Esophagus squamous epithelium (tissue), 5 donors: ENCODE measurements around the gene SLC6A2. TPM values are rescaled to one million over a fixed set of nuclear protein-coding genes. Genes with fewer than 3 reads are reported as not detected.

Experiments
- DNase-seq: peaks from one replicate; lab custom pipeline; 2025; lab: John Stamatoyannopoulos, UW
- H3K27ac ChIP-seq, 4 donors: fragments of 200-600 bp; sonication (generic); one replicate each; pipeline ENCODE4 v1.5.1; 2016 to 2019; ENCODE audit warnings: mild to moderate bottlenecking in 1 of 4
- H3K27me3 ChIP-seq, 4 donors: fragments of 200-600 bp; sonication (generic); 1 replicate in 3 of 4; 2 replicates in 1 of 4; pipeline versions ENCODE4 v1.5.1 to v1.6.0; 2017 to 2021; ENCODE audit warnings: antibody characterized with exemption in 1 of 4
- H3K36me3 ChIP-seq, 3 donors: fragments of 200-600 bp; sonication (generic); one replicate each; pipeline ENCODE4 v1.5.1; 2016 to 2019
- H3K4me1 ChIP-seq, 3 donors: fragments of 200-600 bp; sonication (generic); one replicate each; pipeline ENCODE4 v1.5.1; 2017 to 2019
- H3K4me3 ChIP-seq, 4 donors: fragments of 200-600 bp; sonication (generic); 1 replicate in 3 of 4; 2 replicates in 1 of 4; pipeline ENCODE4 v1.5.1; 2016 to 2019; ENCODE audit warnings: mild to moderate bottlenecking in 2 of 4, moderate library complexity in 1 of 4
- H3K9me3 ChIP-seq, 3 donors: fragments of 200-600 bp; sonication (generic); one replicate each; pipeline ENCODE4 v1.5.1; 2016 to 2019
- CTCF ChIP-seq, 6 experiments: fragments of 450-650 bp in 4 of 6; fragments of 200-600 bp in 2 of 6; sonication (generic) in 2 of 6; IDR thresholded peaks; one replicate each; pipeline ENCODE4 v1.5.1; 2016 to 2019; ENCODE audit warnings: antibody characterized with exemption in 6 of 6, mild to moderate bottlenecking in 4 of 6, moderate library complexity in 4 of 6
- POLR2A ChIP-seq, 4 donors: fragments of 450-650 bp; IDR thresholded peaks; one replicate each; pipeline ENCODE4 v1.6.1; 2017; ENCODE audit warnings: antibody characterized with exemption in 4 of 4, mild to moderate bottlenecking in 4 of 4, moderate library complexity in 3 of 4
- WGBS, 2 donors: methylation state at CpG; one replicate each; pipeline ENCODE4 v1.1.5; 2018; 5-methylcytosine and 5-hydroxymethylcytosine counted together
- intact Hi-C: fragments of 100-400 bp; cut with DNase I; formaldehyde crosslinking; loops from one replicate; pipeline ENCODE4 v1.15.0; 2022
- total RNA-seq, 4 donors: library from RNA; depleted of rRNA; stranded (reverse); fragments of >200 nt; gene quantifications; one replicate each; pipeline ENCODE4 v1.1.0, GENCODE V29; 2016
- donor health status: DM: yes; HTN: yes; CAD: no.

Gene SLC6A2
- total RNA-seq, 4 donors from 2014 or later = 0.18 to 0.76 TPM; not detected in 2

- Histone ChIP-seq H3K27ac (no peak overlapping the region), H3K4me3 (no peak overlapping the region), H3K9me3 (no peaks in the 10 kb centered on the region), H3K4me1 (no peaks in the 10 kb centered on the region), H3K36me3 (no peaks in the 10 kb centered on the region), H3K27me3 (no peaks in the 10 kb centered on the region)
- WGBS, 2 donors = 73 to 90% methylated on average over 3 of the region's 3 CpGs
- no peak for DNase-seq
- TF ChIP-seq POLR2A (IDR thresholded peaks at IDR 0.05) = no peak
- intact Hi-C loops = no loop called here
Measured at GRCh38 chr16:55622272-55622671, 33.5 kb upstream of the SLC6A2 start.

GRCh38 chr16:55622930-55623561, 32.7 kb upstream of the SLC6A2 start:
- intact Hi-C loops = no loop called here
- no peak overlapping the region for H3K27ac ChIP-seq
- H3K4me1 ChIP-seq = no peaks in the 10 kb centered on the region

GRCh38 chr16:55623640-55624039, 32.1 kb upstream of the SLC6A2 start:
- intact Hi-C loops = no loop called here
- Histone ChIP-seq H3K4me3 (no peak overlapping the region), H3K36me3 (no peaks in the 10 kb centered on the region), H3K9me3 (no peaks in the 10 kb centered on the region), H3K27ac (no peak overlapping the region), H3K27me3 (no peaks in the 10 kb centered on the region), H3K4me1 (no peaks in the 10 kb centered on the region)
- no peak for TF ChIP-seq CTCF (IDR thresholded peaks at IDR 0.05)
- no peak for DNase-seq
- WGBS, 2 donors = 68 to 100% methylated on average over 2 of the region's 2 CpGs

More at GRCh38 chr16:55622930-55623561, 32.7 kb upstream of the SLC6A2 start:
- Histone ChIP-seq H3K4me3 (no peak overlapping the region), H3K36me3 (no peaks in the 10 kb centered on the region), H3K27me3 (no peaks in the 10 kb centered on the region), H3K9me3 (no peaks in the 10 kb centered on the region)
- WGBS, 2 donors = 34 to 52% methylated on average over 5 to 8 of the region's 8 CpGs
- DNase-seq = no peak
- TF ChIP-seq POLR2A (IDR thresholded peaks at IDR 0.05) (no peak), CTCF (IDR thresholded peaks at IDR 0.05) (peak in 3 of 6 experiments; percentile 15 to 38 (median 17))

- intact Hi-C loops = no loop called here
- Histone ChIP-seq H3K4me1 (no peaks in the 10 kb centered on the region), H3K27me3 (no peaks in the 10 kb centered on the region), H3K36me3 (no peaks in the 10 kb centered on the region), H3K27ac (no peak overlapping the region), H3K4me3 (no peak overlapping the region), H3K9me3 (no peaks in the 10 kb centered on the region)
- DNase-seq = no peak
- 87 to 97% methylated on average over 4 to 5 of the region's 5 CpGs for WGBS, 2 donors
- TF ChIP-seq CTCF (IDR thresholded peaks at IDR 0.05) = no peak
- TF ChIP-seq POLR2A (IDR thresholded peaks at IDR 0.05) = no peak
Measured at GRCh38 chr16:55624696-55625095, 31.1 kb upstream of the SLC6A2 start.

- H3K4me3 ChIP-seq = no peak overlapping the region
- no peaks in the 10 kb centered on the region for H3K4me1 ChIP-seq
- H3K27me3 ChIP-seq = no peaks in the 10 kb centered on the region
- DNase-seq = no peak
- no peaks in the 10 kb centered on the region for H3K36me3 ChIP-seq
- 75 to 92% methylated on average over 2 of the region's 3 CpGs for WGBS, 2 donors
- intact Hi-C loops = no loop called here
- no peaks in the 10 kb centered on the region for H3K9me3 ChIP-seq
- no peak for TF ChIP-seq POLR2A (IDR thresholded peaks at IDR 0.05)
- TF ChIP-seq CTCF (IDR thresholded peaks at IDR 0.05) = no peak
- H3K27ac ChIP-seq = no peak overlapping the region
Measured at GRCh38 chr16:55625843-55626242, 29.9 kb upstream of the SLC6A2 start.
